Stimulated activated CD8-positive, alpha-beta memory T cell treated with anti-CD3 and anti-CD28 coated beads, Interleukin-4, amount 100 ng/mL, for 48 hours (primary cell): ENCODE results near the gene TTI1.

ENCODE experiments used
- DNase-seq: peaks from one replicate; pipeline ENCODE4 v3.0.0-alpha.2; 2020

Gene TTI1

GRCh38 chr20:37958856-37959520, 74.3 kb downstream of the TTI1 start:
- no peak for DNase-seq

GRCh38 chr20:37956107-37956585, 77.1 kb downstream of the TTI1 start:
- no peak for DNase-seq

- no peak for DNase-seq
Measured at GRCh38 chr20:37955511-37955910, 77.7 kb downstream of the TTI1 start.

GRCh38 chr20:37954626-37955025, 78.6 kb downstream of the TTI1 start:
- DNase-seq = no peak

- DNase-seq = no peak
Measured at GRCh38 chr20:37954190-37954589, 79.1 kb downstream of the TTI1 start.

GRCh38 chr20:37948956-37949355, 84.3 kb downstream of the TTI1 start:
- no peak for DNase-seq

- no peak for DNase-seq
Measured at GRCh38 chr20:37947943-37948342, 85.3 kb downstream of the TTI1 start.

- DNase-seq = no peak
Measured at GRCh38 chr20:37946946-37947345, 86.3 kb downstream of the TTI1 start.

GRCh38 chr20:37945091-37945547, 88.1 kb downstream of the TTI1 start:
- no peak for DNase-seq

GRCh38 chr20:37944456-37944981, 88.7 kb downstream of the TTI1 start:
- DNase-seq = no peak

GRCh38 chr20:37943501-37944455, 89.5 kb downstream of the TTI1 start:
- no peak for DNase-seq

GRCh38 chr20:37943033-37943432, 90.2 kb downstream of the TTI1 start:
- DNase-seq = no peak

- no peak for DNase-seq
Measured at GRCh38 chr20:37941992-37942391, 91.3 kb downstream of the TTI1 start.

GRCh38 chr20:37941332-37941731, 91.9 kb downstream of the TTI1 start:
- DNase-seq = no peak

- DNase-seq = no peak
Measured at GRCh38 chr20:37940858-37941257, 92.4 kb downstream of the TTI1 start.

- no peak for DNase-seq
Measured at GRCh38 chr20:37939701-37940560, 93.3 kb downstream of the TTI1 start.

- DNase-seq = no peak
Measured at GRCh38 chr20:37938954-37939353, 94.3 kb downstream of the TTI1 start.

- DNase-seq = no peak
Measured at GRCh38 chr20:37938181-37938750, 95.0 kb downstream of the TTI1 start.

- DNase-seq = no peak
Measured at GRCh38 chr20:37937686-37938085, 95.6 kb downstream of the TTI1 start.

- no peak for DNase-seq
Measured at GRCh38 chr20:37936451-37936850, 96.8 kb downstream of the TTI1 start.

GRCh38 chr20:37936041-37936440, 97.2 kb downstream of the TTI1 start:
- no peak for DNase-seq

- DNase-seq = no peak
Measured at GRCh38 chr20:37935435-37935834, 97.8 kb downstream of the TTI1 start.
